ENCODE data around the gene MAVS. TPM values are rescaled to one million over a fixed set of nuclear protein-coding genes. Genes with fewer than 3 reads are reported as not detected.

The MAVS gene
- total and polyA plus RNA-seq, 2 donors (not counting 3 experiments of a cell fraction or from before 2014, with no cell fraction given): 18.8 to 40.7 TPM

DNA sequence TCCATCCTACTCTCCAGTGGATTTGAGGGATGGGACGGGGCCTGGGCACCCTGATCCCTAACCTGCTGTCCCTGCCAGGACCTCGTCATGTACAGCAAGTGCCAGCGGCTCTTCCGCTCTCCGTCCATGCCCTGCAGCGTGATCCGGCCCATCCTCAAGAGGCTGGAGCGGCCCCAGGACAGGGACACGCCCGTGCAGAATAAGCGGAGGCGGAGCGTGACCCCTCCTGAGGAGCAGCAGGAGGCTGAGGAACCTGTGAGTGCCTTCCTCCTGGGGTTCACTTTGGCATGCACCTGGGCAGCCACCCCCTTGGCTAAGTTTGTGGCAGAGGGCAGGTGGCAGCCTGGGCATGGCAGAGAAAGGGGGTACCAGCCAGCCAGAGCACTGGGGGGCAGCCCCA, 44.8 kb upstream of the MAVS start:
- FAIRE-seq (no peak), DNase-seq (ENCODE audit: low read depth, low spot score) (no peak)
- peaks cover 19% of the 10 kb centered on the region for H3K4me1 ChIP-seq (ENCODE audit: control insufficient read depth, extremely low read depth, insufficient read depth, low read length)
- ChIA-PET POLR2A (no interaction called here), CTCF (interaction anchor here (0.6 kb wide), 1 partner anchor 624 kb away, joined by 5 read pairs; no protein-coding TSS in a partner anchor)
- no peak overlapping the region for H2AFZ ChIP-seq (ENCODE audit: low read depth, low read length)
- no peak overlapping the region for H3K4me3 ChIP-seq (replicated peaks in 1 of 3; ENCODE audit: insufficient read depth in 1 of 3, low read depth in 1 of 3, low read length in 3 of 3)
- BruUV-seq (replicated peaks): no TSS peak
- no peak overlapping the region for H3K4me2 ChIP-seq (ENCODE audit: insufficient read depth, low read length)
- intact Hi-C loops (cut with micrococcal nuclease) (no loop called here), dilution Hi-C loops (cut with MboI; ENCODE audit: extremely low pct_ligation_motif_present, low sequenced_read_pairs) (no loop called here)
- no peaks in the 10 kb centered on the region for H3K27me3 ChIP-seq (ENCODE audit: control insufficient read depth in 2 of 2, insufficient read depth in 2 of 2, low read length in 2 of 2)
- H3K36me3 ChIP-seq (ENCODE audit: control insufficient read depth in 2 of 2, extremely low read depth in 1 of 2, insufficient read depth in 2 of 2, low read length in 2 of 2): peaks cover 0 to 26% of the 10 kb centered on the region in 2 experiments
- H3K79me2 ChIP-seq (ENCODE audit: control insufficient read depth, insufficient read depth, low read length): peaks cover 20% of the 10 kb centered on the region
- H3K27ac ChIP-seq (ENCODE audit: insufficient read depth, low read depth, low read length): no peak overlapping the region
- H3K9ac ChIP-seq (replicated peaks; ENCODE audit: extremely low read depth, insufficient read depth, low read length): no peak overlapping the region
- no peaks in the 10 kb centered on the region for H3K9me1 ChIP-seq (replicated peaks; ENCODE audit: control insufficient read depth, extremely low read depth, insufficient read depth, low read length)
- TF ChIP-seq POLR2A (IDR thresholded peaks at IDR 0.05; ENCODE audit: low read depth, low read length): no peak
- no peak for TF ChIP-seq MYC (IDR thresholded peaks at IDR 0.05; ENCODE audit: low read depth, low read length)
- no peak for TF ChIP-seq FOS (IDR thresholded peaks at IDR 0.05; ENCODE audit: borderline replicate concordance, insufficient read depth, low read length)
- TF ChIP-seq JUN (IDR thresholded peaks at IDR 0.05; ENCODE audit: borderline replicate concordance, insufficient read depth, insufficient read length, low read depth): no peak
- TF ChIP-seq GATA2 (IDR thresholded peaks at IDR 0.05; ENCODE audit: insufficient read depth, insufficient read length, low read depth, low read length): no peak
- TF ChIP-seq, protein P1, sequence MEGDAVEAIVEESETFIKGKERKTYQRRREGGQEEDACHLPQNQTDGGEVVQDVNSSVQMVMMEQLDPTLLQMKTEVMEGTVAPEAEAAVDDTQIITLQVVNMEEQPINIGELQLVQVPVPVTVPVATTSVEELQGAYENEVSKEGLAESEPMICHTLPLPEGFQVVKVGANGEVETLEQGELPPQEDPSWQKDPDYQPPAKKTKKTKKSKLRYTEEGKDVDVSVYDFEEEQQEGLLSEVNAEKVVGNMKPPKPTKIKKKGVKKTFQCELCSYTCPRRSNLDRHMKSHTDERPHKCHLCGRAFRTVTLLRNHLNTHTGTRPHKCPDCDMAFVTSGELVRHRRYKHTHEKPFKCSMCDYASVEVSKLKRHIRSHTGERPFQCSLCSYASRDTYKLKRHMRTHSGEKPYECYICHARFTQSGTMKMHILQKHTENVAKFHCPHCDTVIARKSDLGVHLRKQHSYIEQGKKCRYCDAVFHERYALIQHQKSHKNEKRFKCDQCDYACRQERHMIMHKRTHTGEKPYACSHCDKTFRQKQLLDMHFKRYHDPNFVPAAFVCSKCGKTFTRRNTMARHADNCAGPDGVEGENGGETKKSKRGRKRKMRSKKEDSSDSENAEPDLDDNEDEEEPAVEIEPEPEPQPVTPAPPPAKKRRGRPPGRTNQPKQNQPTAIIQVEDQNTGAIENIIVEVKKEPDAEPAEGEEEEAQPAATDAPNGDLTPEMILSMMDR (IDR thresholded peaks at IDR 0.05; ENCODE audit: extremely low read depth in 1 of 2, insufficient read depth in 1 of 2, low read depth in 1 of 2, low read length in 2 of 2): no peak
- no peak for TF ChIP-seq POLR2AphosphoS5 (IDR thresholded peaks at IDR 0.05; ENCODE audit: insufficient read depth, low read depth, low read length)
- TF ChIP-seq, protein P2, sequence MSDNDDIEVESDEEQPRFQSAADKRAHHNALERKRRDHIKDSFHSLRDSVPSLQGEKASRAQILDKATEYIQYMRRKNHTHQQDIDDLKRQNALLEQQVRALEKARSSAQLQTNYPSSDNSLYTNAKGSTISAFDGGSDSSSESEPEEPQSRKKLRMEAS (IDR thresholded peaks at IDR 0.05; ENCODE audit: insufficient read depth, insufficient read length): no peak
- TF ChIP-seq EZH2 (IDR thresholded peaks at IDR 0.05; ENCODE audit: borderline replicate concordance, low read depth, low read length, severe bottlenecking): no peak
- H3K9me3 ChIP-seq (replicated peaks; ENCODE audit: control insufficient read depth, insufficient read depth, low read length): no peaks in the 10 kb centered on the region
- H4K20me1 ChIP-seq (replicated peaks; ENCODE audit: control insufficient read depth, extremely low read depth, insufficient read depth, low read length): no peaks in the 10 kb centered on the region
